ENCODE results near the gene KCNA3. TPM values are rescaled to one million over a fixed set of nuclear protein-coding genes. Genes with fewer than 3 reads are reported as not detected.

Gene KCNA3
- not detected in 2 replicates for total RNA-seq (2014; rRNA removed; shearing (Covaris generic); ENCODE audit: low replicate concordance)

- in situ Hi-C loops (cut with HindIII; ENCODE audit: low pct_unique_long_range_greater_than_20kb, low sequenced_read_pairs) = no loop called here
- DNase-seq (ENCODE audit: low read depth) = peak; percentile 21
These were observed at the start of gene KCNA3 for GRCh38 chr1:110674337-110675059. Gene KCNA3, minus strand, starts transcription at chr1:110674940. Its CDS starts 131 bp downstream, at chr1:110674809.

- in situ Hi-C loops (cut with HindIII; ENCODE audit: low pct_unique_long_range_greater_than_20kb, low sequenced_read_pairs) = no loop called here
These were observed 48.1 kb upstream of the KCNA3 start for GRCh38 chr1:110722807-110723206.

GRCh38 chr1:110719908-110720307, 45.2 kb upstream of the KCNA3 start:
- in situ Hi-C loops (cut with HindIII; ENCODE audit: low pct_unique_long_range_greater_than_20kb, low sequenced_read_pairs) = no loop called here
- no peak for DNase-seq (ENCODE audit: low read depth)

More at GRCh38 chr1:110722807-110723206, 48.1 kb upstream of the KCNA3 start:
- DNase-seq (ENCODE audit: low read depth) = no peak

- DNase-seq (ENCODE audit: low read depth) = no peak
- in situ Hi-C loops (cut with HindIII; ENCODE audit: low pct_unique_long_range_greater_than_20kb, low sequenced_read_pairs) = no loop called here
These were observed 43.7 kb upstream of the KCNA3 start for GRCh38 chr1:110718452-110718851.

- in situ Hi-C loops (cut with HindIII; ENCODE audit: low pct_unique_long_range_greater_than_20kb, low sequenced_read_pairs) = no loop called here
- no peak for DNase-seq (ENCODE audit: low read depth)
These were observed 42.4 kb upstream of the KCNA3 start for GRCh38 chr1:110717179-110717578.

- DNase-seq (ENCODE audit: low read depth) = no peak
- in situ Hi-C loops (cut with HindIII; ENCODE audit: low pct_unique_long_range_greater_than_20kb, low sequenced_read_pairs) = no loop called here
These were observed 39.7 kb upstream of the KCNA3 start for GRCh38 chr1:110714374-110714995.

GRCh38 chr1:110713221-110713620, 38.5 kb upstream of the KCNA3 start:
- in situ Hi-C loops (cut with HindIII; ENCODE audit: low pct_unique_long_range_greater_than_20kb, low sequenced_read_pairs) = no loop called here
- DNase-seq (ENCODE audit: low read depth) = no peak

GRCh38 chr1:110710314-110710713, 35.6 kb upstream of the KCNA3 start:
- DNase-seq (ENCODE audit: low read depth) = no peak
- in situ Hi-C loops (cut with HindIII; ENCODE audit: low pct_unique_long_range_greater_than_20kb, low sequenced_read_pairs) = no loop called here

- in situ Hi-C loops (cut with HindIII; ENCODE audit: low pct_unique_long_range_greater_than_20kb, low sequenced_read_pairs) = no loop called here
- no peak for DNase-seq (ENCODE audit: low read depth)
These were observed 34.3 kb upstream of the KCNA3 start for GRCh38 chr1:110708974-110709440.

- in situ Hi-C loops (cut with HindIII; ENCODE audit: low pct_unique_long_range_greater_than_20kb, low sequenced_read_pairs) = no loop called here
- DNase-seq (ENCODE audit: low read depth) = no peak
These were observed 32.5 kb upstream of the KCNA3 start for GRCh38 chr1:110707232-110707631.

GRCh38 chr1:110706621-110707020, 31.9 kb upstream of the KCNA3 start:
- in situ Hi-C loops (cut with HindIII; ENCODE audit: low pct_unique_long_range_greater_than_20kb, low sequenced_read_pairs) = no loop called here
- DNase-seq (ENCODE audit: low read depth) = no peak

- in situ Hi-C loops (cut with HindIII; ENCODE audit: low pct_unique_long_range_greater_than_20kb, low sequenced_read_pairs) = no loop called here
- no peak for DNase-seq (ENCODE audit: low read depth)
These were observed 27.5 kb upstream of the KCNA3 start for GRCh38 chr1:110702260-110702659.

GRCh38 chr1:110700767-110701166, 26.0 kb upstream of the KCNA3 start:
- in situ Hi-C loops (cut with HindIII; ENCODE audit: low pct_unique_long_range_greater_than_20kb, low sequenced_read_pairs) = no loop called here
- no peak for DNase-seq (ENCODE audit: low read depth)

GRCh38 chr1:110697606-110698005, 22.9 kb upstream of the KCNA3 start:
- DNase-seq (ENCODE audit: low read depth) = no peak
- in situ Hi-C loops (cut with HindIII; ENCODE audit: low pct_unique_long_range_greater_than_20kb, low sequenced_read_pairs) = no loop called here

GRCh38 chr1:110696818-110697217, 22.1 kb upstream of the KCNA3 start:
- in situ Hi-C loops (cut with HindIII; ENCODE audit: low pct_unique_long_range_greater_than_20kb, low sequenced_read_pairs) = no loop called here
- no peak for DNase-seq (ENCODE audit: low read depth)

- DNase-seq (ENCODE audit: low read depth) = no peak
- in situ Hi-C loops (cut with HindIII; ENCODE audit: low pct_unique_long_range_greater_than_20kb, low sequenced_read_pairs) = no loop called here
These were observed 16.1 kb upstream of the KCNA3 start for GRCh38 chr1:110690709-110691365.

GRCh38 chr1:110689868-110690267, 15.1 kb upstream of the KCNA3 start:
- DNase-seq (ENCODE audit: low read depth) = no peak
- in situ Hi-C loops (cut with HindIII; ENCODE audit: low pct_unique_long_range_greater_than_20kb, low sequenced_read_pairs) = no loop called here

GRCh38 chr1:110688514-110688913, 13.8 kb upstream of the KCNA3 start:
- in situ Hi-C loops (cut with HindIII; ENCODE audit: low pct_unique_long_range_greater_than_20kb, low sequenced_read_pairs) = no loop called here

GRCh38 chr1:110687250-110687649, 12.5 kb upstream of the KCNA3 start:
- DNase-seq (ENCODE audit: low read depth) = no peak
- in situ Hi-C loops (cut with HindIII; ENCODE audit: low pct_unique_long_range_greater_than_20kb, low sequenced_read_pairs) = no loop called here

More at GRCh38 chr1:110688514-110688913, 13.8 kb upstream of the KCNA3 start:
- DNase-seq (ENCODE audit: low read depth) = no peak
